ENCODE results near the gene SGCA.

The SGCA gene

DNA sequence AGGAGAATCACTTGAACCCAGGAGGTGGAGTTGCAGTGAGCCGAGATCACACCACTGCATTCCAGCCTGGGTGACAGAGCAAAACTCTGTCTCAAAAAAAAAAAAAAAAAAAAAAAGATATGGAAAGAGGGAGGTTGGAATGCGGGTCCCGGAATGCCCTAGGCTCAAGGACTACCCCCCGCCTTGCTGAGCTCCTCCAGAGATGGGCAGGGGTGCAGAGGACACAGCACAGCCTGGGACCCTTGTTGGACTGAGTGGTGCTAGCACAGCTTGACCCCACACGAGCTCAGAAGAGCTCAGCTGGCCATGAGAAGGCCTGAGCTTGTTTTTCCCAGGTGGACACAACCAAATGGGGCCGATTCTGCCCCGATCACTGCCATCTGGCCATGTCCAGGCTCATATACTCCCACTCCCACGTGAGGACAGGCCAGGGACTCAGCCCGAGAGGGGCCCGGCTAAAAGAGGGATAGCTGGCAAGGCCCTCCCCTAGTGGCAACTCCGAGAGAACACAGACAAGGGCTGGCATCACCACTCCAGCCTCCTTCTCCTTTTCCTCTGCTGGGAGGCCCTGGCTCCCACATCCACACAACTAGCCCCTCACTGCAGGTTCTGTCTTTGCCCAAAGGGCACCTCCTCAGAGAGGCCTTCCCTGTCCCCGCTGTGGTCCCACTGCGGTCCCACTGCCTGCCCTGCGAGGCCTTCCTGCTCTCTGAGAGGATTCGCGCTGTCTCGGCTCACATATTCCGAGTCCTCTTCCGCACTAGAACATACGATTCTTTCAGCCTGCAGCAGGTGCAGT lies 11.0 kb downstream of the SGCA start:
- H3K4me3 ChIP-seq (ENCODE audit: low read depth, low read length): no peak overlapping the region
- no peak for DNase-seq (ENCODE audit: low read depth)

DNA sequence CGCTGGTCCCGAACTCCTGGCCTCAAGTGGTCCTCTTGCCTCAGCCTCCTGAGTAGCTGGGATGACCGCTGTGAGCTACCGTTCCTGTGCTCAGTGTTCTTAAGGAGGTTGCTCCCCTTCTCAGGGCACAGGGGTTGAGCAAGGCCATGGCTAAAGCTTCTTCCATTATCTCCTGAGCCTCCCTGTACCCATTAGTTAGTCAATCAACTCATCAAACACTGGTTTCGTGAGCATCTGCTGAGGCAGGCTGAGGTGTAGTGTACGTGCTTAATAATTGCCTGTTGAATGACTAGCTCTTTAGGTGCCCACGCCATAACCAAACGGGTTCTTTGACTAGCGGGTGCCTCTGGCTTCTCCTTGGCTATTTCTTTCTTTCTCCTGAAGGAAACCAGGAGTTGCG lies 11.7 kb downstream of the SGCA start:
- H3K4me3 ChIP-seq (ENCODE audit: low read depth, low read length): no peak overlapping the region
- no peak for DNase-seq (ENCODE audit: low read depth)

DNA sequence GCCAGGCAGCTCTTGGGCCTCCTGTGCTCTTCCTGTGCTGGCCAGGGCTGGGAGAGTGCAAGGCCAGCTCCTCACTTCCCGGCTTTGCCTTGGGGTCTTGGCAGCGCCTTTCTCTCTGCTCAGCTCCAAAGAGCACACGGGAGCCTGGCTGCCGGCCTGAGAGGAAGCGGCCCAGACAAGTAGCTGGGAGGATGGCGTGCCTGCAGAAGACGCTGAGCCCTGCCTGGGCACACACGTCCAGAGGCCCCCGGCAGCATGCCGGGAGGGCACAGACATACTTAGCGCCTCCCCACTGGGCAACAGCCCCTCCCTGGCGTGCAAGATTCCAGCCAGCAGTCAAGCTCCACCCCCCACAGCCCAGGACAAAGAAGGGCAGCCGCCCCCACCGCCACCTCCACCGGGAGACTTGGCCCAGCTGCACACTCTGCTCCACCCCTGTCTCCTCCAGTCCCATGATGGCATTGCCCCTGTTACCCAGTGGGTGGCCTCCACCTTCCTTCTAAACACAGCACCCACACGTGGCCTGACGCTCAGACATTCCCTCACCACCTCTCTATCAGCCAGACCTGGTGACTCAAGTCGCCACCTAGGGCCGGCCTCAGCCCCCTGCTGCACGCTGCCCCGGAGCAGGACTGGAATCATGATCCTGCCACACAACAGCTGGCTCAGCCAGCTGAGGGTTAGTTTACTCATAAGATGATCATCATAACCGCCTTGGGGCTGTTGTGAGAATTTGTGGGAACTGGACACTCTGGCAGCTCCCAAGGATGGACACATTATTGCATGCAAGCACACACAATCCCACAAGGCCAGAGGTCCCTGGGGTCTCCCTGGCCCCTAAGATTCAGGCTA lies 12.4 kb downstream of the SGCA start:
- H3K4me3 ChIP-seq (ENCODE audit: low read depth, low read length): no peak overlapping the region

DNA sequence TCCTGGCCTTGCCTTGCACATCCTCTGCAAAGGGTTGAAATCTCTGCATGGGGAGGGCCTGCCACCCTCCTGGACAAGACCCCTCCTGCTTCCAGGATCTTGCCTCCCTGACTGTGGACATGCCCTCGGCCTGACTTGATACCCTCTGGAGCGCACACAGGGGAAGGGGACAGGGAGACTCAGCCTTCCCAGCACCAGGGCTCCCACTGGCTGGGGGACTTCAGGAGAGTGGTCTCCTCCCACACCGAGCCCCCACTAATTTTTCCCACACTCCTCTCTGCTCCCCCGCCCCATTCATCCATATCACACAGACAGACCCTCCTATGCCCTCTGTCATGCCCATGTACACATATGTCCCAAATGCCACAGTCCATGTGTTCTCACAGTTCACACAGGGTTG lies 14.3 kb downstream of the SGCA start:
- no peak for DNase-seq (ENCODE audit: low read depth)
- H3K4me3 ChIP-seq (ENCODE audit: low read depth, low read length): no peak overlapping the region

More for the DNA sequence above, 12.4 kb downstream of the SGCA start:
- DNase-seq (ENCODE audit: low read depth): peak; percentile 94

DNA sequence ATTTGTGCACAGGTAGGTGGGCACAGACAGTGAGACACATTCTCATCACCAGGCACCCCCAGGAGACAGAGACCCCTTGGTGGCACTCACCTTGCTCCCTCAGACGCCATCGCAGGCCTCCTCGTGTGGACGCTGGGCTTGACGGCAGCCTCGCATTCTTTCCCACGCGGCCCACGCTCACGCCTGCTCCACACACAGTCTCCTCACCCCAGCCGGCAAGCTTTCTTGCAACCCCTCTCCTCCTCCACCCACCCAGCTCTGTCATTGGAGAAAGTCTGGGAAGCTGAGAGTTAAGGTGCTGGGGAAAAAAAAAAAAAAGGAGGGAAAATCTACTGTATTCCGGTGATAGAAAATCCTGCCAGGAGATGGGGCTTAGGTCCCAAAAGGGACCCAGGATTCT lies 14.8 kb downstream of the SGCA start:
- DNase-seq (ENCODE audit: low read depth): no peak
- H3K4me3 ChIP-seq (ENCODE audit: low read depth, low read length): no peak overlapping the region

DNA sequence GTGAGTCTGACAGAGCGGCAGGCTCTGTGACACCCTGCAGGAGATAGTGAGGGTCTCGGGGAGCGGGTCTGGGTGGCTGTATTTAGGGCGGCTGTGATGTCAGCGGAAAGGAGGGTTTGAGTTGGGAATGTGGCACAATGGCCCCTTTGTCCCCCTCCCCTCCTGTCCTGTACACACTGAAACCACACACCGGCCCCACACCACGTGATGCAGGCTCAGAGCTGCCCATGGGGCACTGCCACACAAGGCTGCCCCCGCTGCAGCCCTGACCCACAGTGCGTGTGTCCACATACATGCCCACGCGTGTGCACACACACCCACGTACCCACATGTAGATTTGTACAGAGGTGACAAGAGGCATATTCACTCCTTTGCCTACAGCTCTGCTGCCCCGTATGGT lies 15.3 kb downstream of the SGCA start:
- no peak for DNase-seq (ENCODE audit: low read depth)
- no peak overlapping the region for H3K4me3 ChIP-seq (ENCODE audit: low read depth, low read length)

DNA sequence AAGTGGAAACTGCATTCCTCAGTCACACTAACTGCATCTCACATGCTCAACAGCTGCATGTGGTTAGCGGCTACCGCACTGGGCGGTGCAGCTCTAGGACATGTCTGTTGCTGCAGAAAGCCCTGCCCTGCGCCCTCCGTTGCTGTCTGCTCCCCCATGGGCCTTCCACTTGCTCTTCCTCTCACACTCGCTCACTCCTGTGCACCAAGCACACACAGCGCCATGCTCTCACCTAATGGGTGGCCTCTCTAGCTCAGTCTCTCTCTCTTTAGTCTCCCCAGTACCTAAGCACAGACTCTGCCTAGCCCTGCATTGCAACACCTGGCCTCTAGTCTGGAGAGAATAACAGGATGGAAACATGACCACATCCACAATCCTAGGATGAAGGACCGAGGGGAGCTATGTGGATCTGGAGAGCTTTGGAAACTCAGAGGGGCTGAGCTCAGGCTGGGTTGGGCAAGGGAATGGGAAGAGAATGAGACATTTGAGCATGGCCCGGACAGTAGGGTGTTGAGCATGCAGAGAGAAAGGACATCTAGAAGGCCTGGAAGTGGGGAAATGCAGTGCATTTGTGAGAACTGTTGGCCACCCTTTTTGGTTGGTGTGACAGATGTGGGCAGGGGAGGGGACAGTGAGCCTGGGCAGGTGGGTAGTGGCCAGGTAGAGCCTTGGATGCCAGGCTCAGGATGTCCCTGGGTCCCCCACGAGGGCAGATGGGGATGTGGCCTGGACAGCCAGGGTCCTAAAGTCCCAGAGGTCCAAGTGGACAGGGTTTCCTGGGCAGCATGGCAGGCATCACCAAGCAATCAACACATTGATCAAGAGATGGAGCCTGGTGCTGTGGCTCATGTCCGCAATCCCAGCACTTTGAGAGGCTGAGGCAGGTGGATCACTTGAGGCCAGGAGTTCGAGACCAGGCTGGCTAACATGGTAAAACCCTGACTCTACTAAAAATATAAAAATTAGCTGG lies 16.1 kb downstream of the SGCA start:
- DNase-seq (ENCODE audit: low read depth): no peak
- H3K4me3 ChIP-seq (ENCODE audit: low read depth, low read length): no peak overlapping the region

DNA sequence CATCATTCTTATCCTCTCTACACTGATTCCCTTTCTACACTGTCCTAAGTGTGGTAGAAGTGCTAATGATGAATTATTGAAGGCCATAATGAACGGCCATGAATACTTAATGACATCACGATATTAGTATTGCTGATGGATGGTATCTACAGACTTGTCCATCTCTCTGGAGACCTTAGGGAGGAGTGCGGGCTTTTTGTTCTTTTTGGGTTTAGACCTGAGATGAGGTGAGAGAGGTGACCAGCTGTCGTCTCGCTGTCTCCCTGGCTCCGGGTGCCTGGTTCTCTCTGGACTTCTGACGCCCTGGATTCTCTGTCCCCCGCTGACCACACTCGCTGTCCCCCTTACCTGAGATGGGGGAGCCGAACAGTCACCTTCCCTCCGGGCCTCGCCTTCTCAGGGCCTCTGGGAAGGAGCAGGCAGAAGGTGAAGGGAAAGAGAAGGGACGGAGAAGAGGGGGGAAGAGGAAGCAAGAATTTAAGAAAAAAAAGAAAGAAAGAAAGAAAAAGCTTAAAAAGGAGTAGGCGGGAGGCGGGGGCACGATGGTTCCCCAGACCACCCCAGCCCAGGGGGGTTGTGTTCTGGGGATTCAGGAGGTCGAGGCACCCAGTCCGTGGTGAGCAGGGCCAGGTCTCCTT lies 17.1 kb downstream of the SGCA start:
- no peak overlapping the region for H3K4me3 ChIP-seq (ENCODE audit: low read depth, low read length)
- no peak for DNase-seq (ENCODE audit: low read depth)

DNA sequence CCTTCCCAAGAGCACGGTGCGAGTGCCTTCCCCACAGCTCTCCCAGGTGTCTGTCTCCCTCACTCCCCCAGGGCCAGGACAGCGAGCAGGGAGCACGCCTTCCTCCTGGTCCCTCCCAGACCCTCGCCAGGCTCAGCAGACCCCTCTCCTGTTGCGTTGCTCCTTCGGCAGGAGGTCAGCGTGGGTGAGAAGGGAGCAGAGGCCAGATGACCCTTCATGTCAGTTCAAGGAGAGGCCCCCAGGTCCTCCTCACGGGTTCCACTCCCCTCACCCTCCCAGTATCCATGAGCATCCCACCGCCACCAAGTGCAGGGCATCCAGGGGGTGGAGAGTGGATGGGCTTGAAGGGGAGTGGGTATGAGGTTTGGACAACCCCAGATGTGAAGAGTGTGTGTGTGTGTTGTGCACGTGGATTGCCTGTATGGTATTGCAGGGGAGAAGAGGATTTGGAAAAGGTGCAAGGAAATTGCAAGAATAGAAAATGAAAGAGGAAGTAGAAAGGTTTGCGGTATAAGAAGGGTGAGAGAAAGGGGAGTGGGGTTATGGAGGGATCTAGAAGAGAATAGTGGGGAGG lies 17.7 kb downstream of the SGCA start:
- DNase-seq (ENCODE audit: low read depth): no peak
- H3K4me3 ChIP-seq (ENCODE audit: low read depth, low read length): no peak overlapping the region

DNA sequence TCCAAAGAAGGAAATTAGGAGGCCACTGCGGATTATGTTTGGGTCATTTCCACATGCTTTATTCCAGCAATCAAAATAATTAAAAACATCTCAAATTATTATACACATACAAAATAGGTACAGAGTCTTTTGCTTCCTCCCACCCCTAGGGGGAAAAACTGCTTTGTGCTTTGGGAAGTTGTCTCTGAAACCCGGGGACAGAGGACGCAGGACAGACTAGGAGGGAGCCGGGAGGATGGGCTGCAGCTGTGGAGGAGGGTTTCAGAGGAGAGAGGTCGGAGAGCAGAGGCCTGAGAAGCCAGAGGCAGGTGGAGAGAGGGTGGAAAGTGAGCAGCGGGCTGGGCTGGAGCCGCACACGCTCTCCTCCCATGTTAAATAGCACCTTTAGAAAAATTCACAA lies 18.3 kb downstream of the SGCA start:
- DNase-seq (ENCODE audit: low read depth): no peak
- H3K4me3 ChIP-seq (ENCODE audit: low read depth, low read length): no peak overlapping the region

DNA sequence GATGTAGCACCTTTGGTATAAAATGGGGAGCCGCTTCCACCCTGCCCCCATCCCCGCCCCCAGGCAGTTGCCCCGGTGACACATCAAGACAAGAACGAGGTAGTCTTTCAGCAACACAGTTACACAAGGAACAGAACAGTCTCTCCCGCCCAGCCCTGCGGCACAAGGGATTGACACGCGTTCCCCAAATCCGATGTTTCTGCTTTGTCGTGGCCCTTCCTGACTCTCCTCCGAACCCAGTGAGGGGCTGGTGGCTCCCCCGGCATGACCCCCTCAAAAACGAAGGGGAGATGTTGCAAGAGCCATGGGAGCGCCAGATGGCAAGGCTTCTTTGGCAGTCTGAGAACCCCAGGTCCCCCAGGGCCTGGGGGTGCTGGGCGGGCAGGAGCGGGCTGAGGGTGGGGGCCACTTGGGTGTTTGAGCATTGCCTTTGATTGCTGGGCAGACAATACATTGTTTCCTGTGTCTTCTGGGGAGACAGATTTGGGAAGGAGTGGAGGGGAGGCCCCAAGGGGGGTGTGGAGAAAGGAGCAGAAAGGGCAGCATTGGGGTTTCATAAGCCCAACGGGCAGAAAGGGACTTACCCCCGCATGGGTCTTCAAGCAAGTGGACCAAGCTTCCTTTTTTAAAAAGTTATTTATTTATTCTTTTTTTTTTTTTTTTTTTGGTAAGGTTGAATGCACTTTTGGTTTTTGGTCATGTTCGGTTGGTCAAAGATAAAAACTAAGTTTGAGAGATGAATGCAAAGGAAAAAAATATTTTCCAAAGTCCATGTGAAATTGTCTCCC lies 19.0 kb downstream of the SGCA start:
- DNase-seq (ENCODE audit: low read depth): no peak

DNA sequence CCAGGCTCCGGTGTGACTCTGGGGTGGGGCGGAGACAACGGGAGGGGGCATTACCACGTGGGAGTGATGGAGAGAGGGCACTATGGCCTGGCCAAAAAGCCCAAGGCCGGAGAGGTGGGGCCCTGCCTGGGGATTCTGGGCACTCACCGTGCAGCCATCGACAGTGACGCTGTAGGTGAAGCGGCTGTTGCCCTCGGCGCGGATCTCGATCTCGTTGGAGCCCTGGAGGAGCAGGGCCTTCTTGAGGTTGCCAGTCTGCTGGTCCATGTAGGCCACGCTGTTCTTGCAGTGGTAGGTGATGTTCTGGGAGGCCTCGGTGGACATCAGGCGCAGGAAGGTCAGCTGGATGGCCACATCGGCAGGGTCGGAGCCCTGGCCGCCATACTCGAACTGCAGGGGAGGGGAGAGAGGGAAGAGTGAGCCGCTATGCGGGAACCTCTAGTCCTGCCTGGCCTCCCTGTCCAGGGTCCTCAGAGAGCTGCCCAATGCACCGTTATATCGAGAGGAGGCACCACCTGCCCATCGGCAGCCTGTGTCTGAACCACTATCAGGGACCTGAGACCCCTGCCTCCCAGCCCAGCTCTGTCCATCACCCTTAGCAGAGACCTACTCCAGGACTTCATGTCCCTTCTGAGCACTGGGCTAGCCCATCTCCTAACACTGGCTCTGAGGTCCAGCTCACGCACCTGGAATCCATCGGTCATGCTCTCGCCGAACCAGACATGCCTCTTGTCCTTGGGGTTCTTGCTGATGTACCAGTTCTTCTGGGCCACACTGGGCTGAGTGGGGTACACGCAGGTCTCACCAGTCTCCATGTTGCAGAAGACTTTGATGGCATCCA lies 20.0 kb downstream of the SGCA start:
- no peak overlapping the region for H3K4me3 ChIP-seq (ENCODE audit: low read depth, low read length)
- DNase-seq (ENCODE audit: low read depth): no peak

More for the DNA sequence above, 19.0 kb downstream of the SGCA start:
- no peak overlapping the region for H3K4me3 ChIP-seq (ENCODE audit: low read depth, low read length)

DNA sequence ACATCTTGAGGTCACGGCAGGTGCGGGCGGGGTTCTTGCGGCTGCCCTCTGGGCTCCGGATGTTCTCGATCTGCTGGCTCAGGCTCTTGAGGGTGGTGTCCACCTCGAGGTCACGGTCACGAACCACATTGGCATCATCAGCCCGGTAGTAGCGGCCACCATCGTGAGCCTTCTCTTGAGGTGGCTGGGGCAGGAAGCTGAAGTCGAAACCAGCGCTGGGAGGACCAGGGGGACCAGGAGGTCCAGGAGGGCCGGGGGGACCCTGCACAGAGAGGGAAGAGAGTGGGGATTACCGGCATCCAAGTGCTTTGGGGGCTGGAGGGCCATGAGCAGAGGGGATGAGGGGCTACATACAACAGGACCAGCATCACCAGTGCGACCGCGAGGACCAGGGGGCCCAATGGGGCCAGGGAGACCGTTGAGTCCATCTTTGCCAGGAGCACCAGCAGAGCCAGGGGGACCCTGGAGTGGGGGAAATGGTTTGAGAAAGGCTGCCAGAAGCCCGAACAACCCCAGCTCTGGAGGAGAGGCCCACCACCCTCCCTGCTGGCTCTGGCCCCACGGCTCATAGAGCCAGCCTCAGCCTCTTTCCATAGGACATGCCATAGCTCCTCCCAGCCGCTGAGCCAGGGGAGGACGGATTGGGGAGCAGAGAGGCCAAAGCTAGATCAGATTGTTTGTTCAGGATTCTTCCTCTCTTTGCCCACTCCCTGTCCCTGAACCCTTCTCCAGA lies 21.0 kb downstream of the SGCA start:
- no peak overlapping the region for H3K4me3 ChIP-seq (ENCODE audit: low read depth, low read length)
- DNase-seq (ENCODE audit: low read depth): no peak

DNA sequence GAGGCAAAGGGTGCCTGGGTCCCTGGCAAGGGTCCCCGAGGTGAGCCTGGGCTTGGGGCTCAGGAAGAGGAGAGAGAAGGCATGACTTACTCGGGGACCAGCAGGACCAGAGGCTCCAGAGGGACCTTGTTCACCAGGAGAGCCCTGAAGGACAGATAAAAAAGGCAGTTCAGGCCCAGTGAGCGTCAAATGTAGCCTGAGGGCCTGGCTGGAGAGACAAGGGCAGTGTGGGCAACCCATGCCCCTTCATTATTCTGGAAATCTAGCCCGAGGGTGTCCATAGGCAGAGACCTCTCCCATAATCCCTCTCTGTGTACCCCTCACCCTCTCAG lies 21.6 kb downstream of the SGCA start:
- DNase-seq (ENCODE audit: low read depth): no peak
- no peak overlapping the region for H3K4me3 ChIP-seq (ENCODE audit: low read depth, low read length)

DNA sequence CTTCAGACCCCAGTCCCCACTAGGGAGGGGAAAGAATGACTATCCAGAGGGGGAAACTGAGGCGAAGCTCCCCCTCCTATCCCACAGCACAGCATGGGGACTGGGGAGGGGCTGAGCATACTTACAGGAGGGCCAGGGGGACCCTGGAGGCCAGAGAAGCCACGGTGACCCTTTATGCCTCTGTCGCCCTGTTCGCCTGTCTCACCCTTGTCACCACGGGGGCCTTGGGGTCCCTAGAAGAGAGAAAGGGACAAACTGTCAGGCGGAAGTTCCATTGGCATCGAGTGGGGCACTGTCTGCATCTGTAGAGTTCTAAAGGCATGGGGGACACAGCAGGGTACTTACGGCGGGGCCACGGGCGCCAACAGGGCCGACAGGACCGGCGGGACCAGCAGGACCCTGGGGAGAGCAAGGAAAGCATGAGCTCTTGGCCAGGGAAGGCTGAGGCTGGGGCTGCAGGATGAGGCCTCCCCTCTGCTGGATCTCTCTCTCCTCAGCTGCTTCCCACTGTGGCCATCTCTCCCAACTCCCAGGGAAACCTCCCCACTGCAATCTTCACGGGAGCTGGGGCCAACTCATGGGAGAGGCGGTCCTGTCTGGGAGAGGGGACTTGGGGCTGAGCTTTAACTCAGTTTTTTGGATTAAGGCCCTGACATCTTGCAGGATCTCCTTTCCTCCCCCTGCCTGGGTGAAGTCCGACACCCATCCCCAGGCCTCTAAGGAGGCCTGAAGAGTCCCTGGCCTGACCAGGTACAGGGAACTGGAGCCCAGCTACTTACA lies 22.1 kb downstream of the SGCA start:
- no peak for DNase-seq (ENCODE audit: low read depth)
- H3K4me3 ChIP-seq (ENCODE audit: low read depth, low read length): no peak overlapping the region

DNA sequence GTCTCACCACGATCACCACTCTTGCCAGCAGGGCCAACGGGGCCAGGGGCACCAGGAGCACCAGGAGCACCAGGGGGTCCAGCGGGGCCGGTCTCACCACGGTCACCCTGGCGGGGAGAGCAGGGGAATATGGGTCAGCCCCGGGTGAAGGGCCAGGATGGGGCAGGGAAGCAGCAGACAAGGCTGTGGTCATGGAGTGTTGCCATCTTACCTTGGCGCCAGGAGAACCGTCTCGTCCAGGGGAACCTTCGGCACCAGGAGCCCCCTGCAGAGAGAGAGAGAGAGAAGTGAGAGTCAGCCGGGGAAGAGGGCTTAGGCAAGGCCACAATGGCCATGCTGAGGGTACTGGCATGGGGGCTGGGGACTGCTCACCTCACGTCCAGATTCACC lies 22.7 kb downstream of the SGCA start:
- no peak overlapping the region for H3K4me3 ChIP-seq (ENCODE audit: low read depth, low read length)
- DNase-seq (ENCODE audit: low read depth): no peak

Data from skeletal muscle cell (primary cell).